IgD-negative memory B cell (primary cell): ENCODE measurements around the gene RIMBP2. TPM values are rescaled to one million over a fixed set of nuclear protein-coding genes. Genes with fewer than 3 reads are reported as not detected.

Experiments
- H3K27ac Mint-ChIP-seq, 3 donors: one replicate each; pipeline ENCODE4 v1.8.0; 2020 to 2022; ENCODE audit warnings: mild to moderate bottlenecking in 3 of 3, mixed read lengths in 3 of 3, moderate library complexity in 1 of 3
- H3K27me3 Mint-ChIP-seq: one replicate; pipeline ENCODE4 v1.8.0; 2021; ENCODE audit warnings: mixed read lengths
- H3K36me3 Mint-ChIP-seq: one replicate; pipeline ENCODE4 v1.8.0; 2020; ENCODE audit warnings: mild to moderate bottlenecking, mixed read lengths
- H3K4me1 Mint-ChIP-seq, 3 donors: one replicate each; pipeline ENCODE4 v1.8.0; 2020 to 2022; ENCODE audit warnings: mixed read lengths in 3 of 3, mild to moderate bottlenecking in 1 of 3
- H3K4me3 Mint-ChIP-seq, 4 donors: one replicate each; pipeline ENCODE4 v1.8.0; 2020 to 2022; ENCODE audit warnings: mild to moderate bottlenecking in 4 of 4, mixed read lengths in 4 of 4, moderate library complexity in 3 of 4
- H3K9me3 Mint-ChIP-seq, 3 donors: one replicate each; pipeline ENCODE4 v1.8.0; 2020 to 2021; ENCODE audit warnings: mixed read lengths in 3 of 3, mild to moderate bottlenecking in 1 of 3
- polyA plus RNA-seq: library from polyadenylated mRNA; unstranded; fragments of 300-500 nt; fragmentation: Illumina TruSeq; gene quantifications from one replicate; pipeline ENCODE4 v1.2.3, GENCODE V29; 2021

Gene RIMBP2
- polyA plus RNA-seq, 1 donor from 2014 or later, result not detected

DNA sequence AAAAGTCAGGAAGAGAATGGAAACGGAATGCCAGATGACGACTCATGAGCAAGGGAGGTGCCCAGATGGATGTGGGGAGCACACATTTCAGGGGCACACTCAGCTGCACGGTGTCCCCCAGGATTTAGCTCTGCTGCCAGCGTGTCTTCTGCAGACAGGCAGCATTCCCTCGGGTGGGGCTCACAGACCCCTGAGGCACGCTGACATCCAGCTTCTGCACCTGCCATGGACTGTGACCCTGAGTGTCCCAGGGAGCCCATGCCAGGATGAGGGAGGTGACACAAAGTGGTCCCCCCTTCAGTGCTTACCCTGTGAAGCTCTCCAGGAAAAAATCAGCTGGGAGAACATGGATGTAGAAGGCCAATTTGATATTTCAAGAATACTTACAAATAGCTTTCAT is 294.2 kb downstream of the RIMBP2 start:
- Mint-ChIP-seq H3K36me3 (peaks cover 1% of the 10 kb centered on the region), H3K27me3 (no peaks in the 10 kb centered on the region), H3K4me1 (no peaks in the 10 kb centered on the region), H3K9me3 (peaks cover 0 to 3% (median 0%) of the 10 kb centered on the region in 3 donors), H3K4me3 (no peak overlapping the region), H3K27ac (no peak overlapping the region)

GRCh38 chr12:130420071-130420470 is 296.0 kb downstream of the RIMBP2 start:
- Mint-ChIP-seq H3K9me3 (peaks cover 0 to 3% (median 0%) of the 10 kb centered on the region in 3 donors), H3K4me3 (no peak overlapping the region), H3K4me1 (no peaks in the 10 kb centered on the region), H3K36me3 (peaks cover 1% of the 10 kb centered on the region), H3K27me3 (no peaks in the 10 kb centered on the region), H3K27ac (no peak overlapping the region)

DNA sequence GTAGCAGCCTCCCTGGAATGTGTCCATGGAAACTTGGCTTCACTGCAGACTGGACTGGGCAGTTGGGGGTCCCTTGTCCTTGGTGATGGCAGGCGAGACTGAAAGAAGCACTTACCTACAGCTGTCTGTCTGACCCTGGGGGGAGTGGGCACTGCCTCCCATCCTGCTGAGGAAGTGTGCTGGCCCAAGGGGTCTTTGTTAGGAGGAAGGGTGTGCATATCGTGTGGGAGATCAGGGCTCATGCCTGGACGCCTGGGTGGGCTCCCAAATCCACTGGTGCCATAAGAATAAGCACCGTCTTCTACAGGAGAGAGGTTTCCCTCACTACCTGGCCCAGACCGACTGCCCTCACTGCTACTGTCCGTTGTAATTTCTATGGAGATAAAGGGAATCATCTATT is 297.0 kb downstream of the RIMBP2 start:
- H3K4me3 Mint-ChIP-seq, result no peak overlapping the region
- H3K36me3 Mint-ChIP-seq, result peaks cover 1% of the 10 kb centered on the region

DNA sequence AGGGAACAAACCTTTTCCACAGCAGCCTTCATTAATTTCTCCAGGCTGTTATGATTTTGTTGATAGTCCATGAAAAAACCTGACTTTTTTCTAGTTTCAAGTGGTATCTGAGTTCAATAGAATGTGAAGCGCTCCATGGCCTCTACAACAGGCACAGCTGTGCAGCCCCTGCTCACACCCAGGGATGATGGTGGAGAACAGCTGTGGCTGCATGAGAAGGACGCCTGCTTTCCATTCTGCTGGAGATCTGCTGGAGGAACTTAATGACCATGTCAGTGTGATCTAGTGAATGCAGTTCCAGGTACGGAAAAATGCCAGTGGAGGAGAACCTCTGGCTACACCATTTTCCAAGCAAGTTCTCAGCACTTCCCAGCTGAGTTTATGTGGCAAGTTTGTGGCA is 297.8 kb downstream of the RIMBP2 start:
- H3K36me3 Mint-ChIP-seq, result no peaks in the 10 kb centered on the region
- H3K4me1 Mint-ChIP-seq, result no peaks in the 10 kb centered on the region
- no peak overlapping the region for H3K27ac Mint-ChIP-seq
- H3K27me3 Mint-ChIP-seq, result no peaks in the 10 kb centered on the region
- no peak overlapping the region for H3K4me3 Mint-ChIP-seq
- peaks cover 0 to 3% (median 0%) of the 10 kb centered on the region in 3 donors for H3K9me3 Mint-ChIP-seq

More for the DNA sequence above, 297.0 kb downstream of the RIMBP2 start:
- Mint-ChIP-seq H3K4me1 (no peaks in the 10 kb centered on the region), H3K27me3 (no peaks in the 10 kb centered on the region), H3K27ac (no peak overlapping the region), H3K9me3 (peaks cover 0 to 3% (median 0%) of the 10 kb centered on the region in 3 donors)

DNA sequence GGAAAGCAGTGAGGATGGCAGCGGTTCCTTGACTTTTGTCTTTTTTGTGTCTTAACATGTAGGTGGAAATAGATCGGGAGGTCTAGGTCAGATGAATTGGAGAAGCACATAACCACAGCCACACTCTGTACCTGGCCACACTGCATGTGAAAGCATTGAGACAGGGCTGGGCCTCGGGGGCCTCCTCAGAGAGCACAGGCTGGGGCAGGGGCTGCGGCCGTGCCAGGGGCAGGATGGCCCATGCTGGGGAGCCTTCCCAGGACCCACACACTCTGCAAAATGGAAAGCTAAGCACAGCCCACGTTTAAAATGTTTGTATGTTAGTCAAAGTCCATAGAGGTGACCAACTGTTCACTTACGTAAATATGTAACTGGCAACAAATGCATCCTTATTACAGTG is 301.7 kb downstream of the RIMBP2 start:
- H3K36me3 Mint-ChIP-seq, result no peaks in the 10 kb centered on the region
- H3K4me1 Mint-ChIP-seq, result no peaks in the 10 kb centered on the region
- no peaks in the 10 kb centered on the region for H3K9me3 Mint-ChIP-seq
- no peak overlapping the region for H3K27ac Mint-ChIP-seq
- no peaks in the 10 kb centered on the region for H3K27me3 Mint-ChIP-seq
- H3K4me3 Mint-ChIP-seq, result peak overlapping the region in 1 of 4 donors; percentile 42

GRCh38 chr12:130413909-130414308 is 302.2 kb downstream of the RIMBP2 start:
- H3K36me3 Mint-ChIP-seq, result no peaks in the 10 kb centered on the region
- H3K27me3 Mint-ChIP-seq, result no peaks in the 10 kb centered on the region
- peak overlapping the region in 1 of 4 donors; percentile 42 for H3K4me3 Mint-ChIP-seq
- no peaks in the 10 kb centered on the region for H3K4me1 Mint-ChIP-seq
- no peaks in the 10 kb centered on the region for H3K9me3 Mint-ChIP-seq
- H3K27ac Mint-ChIP-seq, result no peak overlapping the region

GRCh38 chr12:130412384-130412783 is 303.7 kb downstream of the RIMBP2 start:
- H3K27ac Mint-ChIP-seq, result no peak overlapping the region
- H3K36me3 Mint-ChIP-seq, result no peaks in the 10 kb centered on the region
- H3K4me3 Mint-ChIP-seq, result no peak overlapping the region
- no peaks in the 10 kb centered on the region for H3K27me3 Mint-ChIP-seq
- H3K9me3 Mint-ChIP-seq, result no peaks in the 10 kb centered on the region
- H3K4me1 Mint-ChIP-seq, result no peaks in the 10 kb centered on the region

GRCh38 chr12:130405332-130405731 is 310.8 kb downstream of the RIMBP2 start:
- H3K4me3 Mint-ChIP-seq, result no peak overlapping the region
- H3K9me3 Mint-ChIP-seq, result peaks cover 0 to 1% (median 0%) of the 10 kb centered on the region in 3 donors
- no peaks in the 10 kb centered on the region for H3K27me3 Mint-ChIP-seq
- H3K4me1 Mint-ChIP-seq, result peaks cover 0 to 2% (median 0%) of the 10 kb centered on the region in 3 donors
- peaks cover 2% of the 10 kb centered on the region for H3K36me3 Mint-ChIP-seq
- no peak overlapping the region for H3K27ac Mint-ChIP-seq

DNA sequence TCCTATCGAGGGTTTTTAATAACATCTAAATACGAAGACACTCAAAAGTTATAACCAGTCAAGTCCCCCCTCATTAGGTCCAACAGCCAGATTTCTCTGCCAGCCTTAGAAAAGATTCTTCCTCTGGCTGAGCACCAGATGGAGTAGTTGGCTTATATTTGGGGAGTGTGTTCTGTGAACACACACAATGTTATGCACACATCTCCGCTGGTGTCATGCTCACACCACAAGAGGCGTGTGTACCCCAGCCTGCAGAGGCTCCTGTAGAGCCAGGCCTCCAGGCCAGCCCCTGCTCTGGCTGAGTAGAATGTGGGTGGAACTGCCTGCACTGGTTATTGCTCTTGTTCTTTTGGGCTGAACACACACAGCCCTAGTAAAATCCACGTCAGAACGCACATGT is 314.4 kb downstream of the RIMBP2 start:
- Mint-ChIP-seq H3K27me3 (no peaks in the 10 kb centered on the region), H3K9me3 (peaks cover 0 to 1% (median 0%) of the 10 kb centered on the region in 3 donors), H3K4me1 (peaks cover 0 to 2% (median 0%) of the 10 kb centered on the region in 3 donors), H3K4me3 (no peak overlapping the region), H3K36me3 (no peaks in the 10 kb centered on the region), H3K27ac (no peak overlapping the region)

DNA sequence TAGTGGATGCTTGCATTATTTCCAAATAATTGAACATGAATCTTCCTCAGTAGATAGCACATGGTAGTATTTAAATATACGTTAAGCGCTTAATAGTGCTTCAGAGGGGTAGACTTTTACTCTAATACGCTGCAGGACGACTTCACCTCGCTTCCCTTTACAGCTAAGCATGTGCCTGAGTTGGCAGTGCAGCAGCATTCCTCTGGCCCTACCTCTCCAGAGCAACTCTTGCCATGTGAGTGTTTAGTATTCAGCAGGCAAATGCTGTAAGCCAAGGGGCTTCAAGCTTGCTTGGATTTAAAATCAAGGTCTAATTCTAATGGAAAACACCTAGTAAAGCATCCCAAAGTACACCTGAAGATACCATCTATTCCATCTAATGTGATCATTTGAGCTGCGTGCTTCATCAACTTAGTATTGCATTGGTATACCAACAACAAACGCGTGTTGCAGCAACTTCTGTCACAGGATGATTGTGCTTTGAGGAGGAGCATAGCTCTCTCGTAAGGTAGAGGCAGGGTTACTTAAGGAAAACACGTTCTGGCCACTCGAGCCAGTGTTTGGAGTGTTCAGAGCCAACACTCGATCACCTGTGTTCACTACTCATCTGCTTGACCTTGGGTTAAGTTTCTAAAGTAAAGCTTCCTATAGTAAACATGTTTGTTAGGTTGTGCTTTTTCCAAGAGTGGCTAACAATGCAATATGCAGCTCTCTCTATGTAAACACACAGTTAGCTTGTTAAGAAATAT is 317.8 kb downstream of the RIMBP2 start:
- peaks cover 0 to 4% (median 0%) of the 10 kb centered on the region in 3 donors for H3K9me3 Mint-ChIP-seq
- no peaks in the 10 kb centered on the region for H3K27me3 Mint-ChIP-seq
- H3K36me3 Mint-ChIP-seq, result no peaks in the 10 kb centered on the region
- H3K4me3 Mint-ChIP-seq, result no peak overlapping the region
- no peak overlapping the region for H3K27ac Mint-ChIP-seq
- peaks cover 0 to 2% (median 0%) of the 10 kb centered on the region in 3 donors for H3K4me1 Mint-ChIP-seq

- Mint-ChIP-seq H3K27me3 (no peaks in the 10 kb centered on the region), H3K4me1 (peaks cover 0 to 2% (median 0%) of the 10 kb centered on the region in 3 donors), H3K9me3 (peaks cover 0 to 3% (median 0%) of the 10 kb centered on the region in 3 donors), H3K27ac (no peak overlapping the region), H3K36me3 (no peaks in the 10 kb centered on the region), H3K4me3 (no peak overlapping the region)
Observed at GRCh38 chr12:130396667-130397066, 319.4 kb downstream of the RIMBP2 start.

- peaks cover 0 to 3% (median 0%) of the 10 kb centered on the region in 3 donors for H3K9me3 Mint-ChIP-seq
- H3K36me3 Mint-ChIP-seq, result no peaks in the 10 kb centered on the region
- no peaks in the 10 kb centered on the region for H3K4me1 Mint-ChIP-seq
- H3K4me3 Mint-ChIP-seq, result no peak overlapping the region
- no peaks in the 10 kb centered on the region for H3K27me3 Mint-ChIP-seq
- H3K27ac Mint-ChIP-seq, result no peak overlapping the region
Observed at GRCh38 chr12:130394906-130395305, 321.2 kb downstream of the RIMBP2 start.

DNA sequence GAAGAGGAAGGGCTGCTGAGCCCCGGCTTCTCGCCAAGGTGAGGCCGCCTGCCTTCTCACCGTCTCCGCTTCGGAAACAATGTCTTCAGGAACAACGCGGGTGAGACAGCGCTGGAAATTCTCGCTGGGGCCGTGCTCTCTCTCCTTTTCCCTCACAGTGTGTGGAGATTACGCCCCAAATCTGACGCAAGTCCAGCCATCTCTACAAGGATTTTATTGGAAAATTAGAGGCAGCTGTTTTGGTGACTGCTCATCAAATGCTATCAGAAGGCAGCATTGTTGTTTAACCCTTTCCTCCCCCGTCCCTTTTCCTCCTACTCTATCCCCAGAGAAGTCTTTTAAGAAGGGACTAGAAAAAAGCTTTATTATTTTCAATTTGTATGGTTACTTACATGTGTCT is 324.9 kb downstream of the RIMBP2 start:
- no peaks in the 10 kb centered on the region for H3K36me3 Mint-ChIP-seq
- peaks cover 0 to 1% (median 0%) of the 10 kb centered on the region in 3 donors for H3K4me1 Mint-ChIP-seq
- H3K9me3 Mint-ChIP-seq, result peaks cover 0 to 4% (median 1%) of the 10 kb centered on the region in 3 donors
- no peak overlapping the region for H3K27ac Mint-ChIP-seq
- H3K4me3 Mint-ChIP-seq, result no peak overlapping the region
- no peaks in the 10 kb centered on the region for H3K27me3 Mint-ChIP-seq

GRCh38 chr12:130385193-130385592 is 330.9 kb downstream of the RIMBP2 start:
- Mint-ChIP-seq H3K27ac (no peak overlapping the region), H3K4me1 (peaks cover 0 to 1% (median 0%) of the 10 kb centered on the region in 3 donors), H3K27me3 (no peaks in the 10 kb centered on the region), H3K36me3 (peaks cover 2% of the 10 kb centered on the region), H3K9me3 (peaks cover 0 to 4% (median 1%) of the 10 kb centered on the region in 3 donors), H3K4me3 (no peak overlapping the region)

- peaks cover 2% of the 10 kb centered on the region for H3K36me3 Mint-ChIP-seq
Observed at GRCh38 chr12:130384234-130384633, 331.9 kb downstream of the RIMBP2 start.

GRCh38 chr12:130382818-130383217 is 333.3 kb downstream of the RIMBP2 start:
- Mint-ChIP-seq H3K4me3 (no peak overlapping the region), H3K4me1 (no peaks in the 10 kb centered on the region), H3K27me3 (no peaks in the 10 kb centered on the region), H3K27ac (no peak overlapping the region), H3K9me3 (peaks cover 0 to 3% (median 0%) of the 10 kb centered on the region in 3 donors), H3K36me3 (peaks cover 2% of the 10 kb centered on the region)

More at GRCh38 chr12:130384234-130384633, 331.9 kb downstream of the RIMBP2 start:
- Mint-ChIP-seq H3K4me1 (peaks cover 0 to 1% (median 0%) of the 10 kb centered on the region in 3 donors), H3K27ac (no peak overlapping the region), H3K4me3 (no peak overlapping the region), H3K9me3 (peaks cover 0 to 4% (median 1%) of the 10 kb centered on the region in 3 donors), H3K27me3 (no peaks in the 10 kb centered on the region)
